H9 (cell line): ENCODE results near the gene CLEC2D. TPM values are rescaled to one million over a fixed set of nuclear protein-coding genes. Genes with fewer than 3 reads are reported as not detected.

ENCODE experiments used
- DNase-seq: peaks from one replicate; pipeline ENCODE4 v3.0.0-alpha.2; 2017
- H2AFZ ChIP-seq: one replicate; pipeline ENCODE4 v1.6.1; 2013; ENCODE audit warnings: mild to moderate bottlenecking, low read length, control low read depth, moderate library complexity
- H2AK5ac ChIP-seq: 2 replicates; pipeline ENCODE4 v1.6.1; 2013; ENCODE audit warnings: low read length, control low read depth, mixed read lengths; ENCODE audit not compliant: insufficient read length
- H2BK120ac ChIP-seq: one replicate; pipeline ENCODE4 v1.6.1; 2013; ENCODE audit warnings: low read depth, mild to moderate bottlenecking, low read length, control low read depth, inconsistent platforms; ENCODE audit not compliant: poor library complexity, severe bottlenecking
- H2BK12ac ChIP-seq: 2 replicates; pipeline ENCODE4 v1.6.1; 2013; ENCODE audit warnings: low read length, control low read depth, mixed read lengths, low read depth; ENCODE audit not compliant: insufficient read length
- H2BK15ac ChIP-seq: 2 replicates; pipeline ENCODE4 v1.6.1; 2013; ENCODE audit warnings: low read depth, low read length, control low read depth
- H2BK20ac ChIP-seq: one replicate; pipeline ENCODE4 v1.6.1; 2013; ENCODE audit warnings: low read depth, mild to moderate bottlenecking, low read length, control low read depth, inconsistent platforms; ENCODE audit not compliant: poor library complexity, severe bottlenecking
- H2BK5ac ChIP-seq: 2 replicates; pipeline ENCODE4 v1.6.1; 2013; ENCODE audit warnings: low read length, control low read depth, mixed read lengths; ENCODE audit not compliant: insufficient read length
- H3K14ac ChIP-seq: 2 replicates; pipeline ENCODE4 v1.6.1; 2013; ENCODE audit warnings: low read length, control low read depth; ENCODE audit not compliant: insufficient read depth
- H3K18ac ChIP-seq: 2 replicates; pipeline ENCODE4 v1.6.1; 2013; ENCODE audit warnings: low read depth, mild to moderate bottlenecking, mixed read lengths, low read length, control low read depth; ENCODE audit not compliant: insufficient read length
- H3K23ac ChIP-seq: 2 replicates; pipeline ENCODE4 v1.6.1; 2013; ENCODE audit warnings: low read length, control low read depth, mixed read lengths, low read depth; ENCODE audit not compliant: insufficient read length
- H3K23me2 ChIP-seq: 2 replicates; pipeline ENCODE4 v1.6.1; 2013; ENCODE audit warnings: low read depth, mild to moderate bottlenecking, mixed read lengths, low read length, control low read depth; ENCODE audit not compliant: insufficient read length, poor library complexity, severe bottlenecking
- H3K27ac ChIP-seq: 2 replicates; pipeline ENCODE4 v1.5.1; 2013; ENCODE audit warnings: low read length, control low read depth, mixed read lengths, low read depth; ENCODE audit not compliant: insufficient read length
- H3K27me3 ChIP-seq: 2 replicates; pipeline ENCODE4 v1.6.1; 2013; ENCODE audit warnings: low read length, control low read depth, inconsistent platforms; ENCODE audit not compliant: insufficient read depth
- H3K4ac ChIP-seq: 2 replicates; pipeline ENCODE4 v1.6.1; 2013; ENCODE audit warnings: low read depth, mild to moderate bottlenecking, control low read depth, inconsistent platforms, low read length, moderate library complexity
- H3K4me1 ChIP-seq: 2 replicates; pipeline ENCODE4 v1.6.1; 2013; ENCODE audit warnings: low read length, control low read depth, inconsistent platforms; ENCODE audit not compliant: insufficient read depth
- H3K4me2 ChIP-seq: 2 replicates; pipeline ENCODE4 v1.6.1; 2013; ENCODE audit warnings: low read length, control low read depth, mixed read lengths; ENCODE audit not compliant: insufficient read length, insufficient read depth
- H3K56ac ChIP-seq: 2 replicates; pipeline ENCODE4 v1.6.1; 2013; ENCODE audit warnings: low read depth, mild to moderate bottlenecking, mixed read lengths, low read length, control low read depth; ENCODE audit not compliant: insufficient read length
- H3K79me1 ChIP-seq: 2 replicates; pipeline ENCODE4 v1.6.1; 2013; ENCODE audit warnings: low read depth, mild to moderate bottlenecking, moderate library complexity, low read length, control low read depth, inconsistent platforms; ENCODE audit not compliant: insufficient read depth, poor library complexity, severe bottlenecking
- H3K79me2 ChIP-seq: 2 replicates; pipeline ENCODE4 v1.6.1; 2013; ENCODE audit warnings: low read length, control low read depth, inconsistent platforms; ENCODE audit not compliant: insufficient read depth
- H3K9ac ChIP-seq: 2 replicates; pipeline ENCODE4 v1.6.1; 2013; ENCODE audit warnings: low read length, control low read depth, mixed read lengths; ENCODE audit not compliant: insufficient read length; ENCODE audit errors: extremely low read depth
- H3K9me3 ChIP-seq: one replicate; pipeline ENCODE4 v1.6.1; 2013; ENCODE audit warnings: low read depth, low read length, inconsistent platforms; ENCODE audit not compliant: control insufficient read depth
- H3T11ph ChIP-seq: one replicate; pipeline ENCODE4 v1.6.1; 2013; ENCODE audit warnings: mild to moderate bottlenecking, low read length, control low read depth, inconsistent platforms
- H4K20me1 ChIP-seq: one replicate; pipeline ENCODE4 v1.6.1; 2013; ENCODE audit not compliant: control insufficient read depth, insufficient read length, insufficient read depth
- H4K5ac ChIP-seq: 2 replicates; pipeline ENCODE4 v1.6.1; 2013; ENCODE audit warnings: low read depth, mild to moderate bottlenecking, mixed read lengths, low read length, control low read depth; ENCODE audit not compliant: insufficient read length
- H4K8ac ChIP-seq: replicated peaks from 2 replicates; pipeline ENCODE4 v1.6.1; 2013; ENCODE audit warnings: low read length, control low read depth, mixed read lengths, low read depth; ENCODE audit not compliant: insufficient read length
- H4K91ac ChIP-seq: 2 replicates; pipeline ENCODE4 v1.6.1; 2013; ENCODE audit warnings: low read depth, mild to moderate bottlenecking, moderate library complexity, mixed read lengths, low read length, control low read depth; ENCODE audit not compliant: insufficient read length
- H3K27ac Mint-ChIP-seq, 3 experiments: 2 replicates in 2 of 3; 3 replicates in 1 of 3; pipeline ENCODE4 v1.8.0; 2020 to 2021; ENCODE audit warnings: mixed read lengths in 3 of 3, mild to moderate bottlenecking in 1 of 3, moderate library complexity in 1 of 3
- H3K27me3 Mint-ChIP-seq: 2 replicates; pipeline ENCODE4 v1.8.0; 2021; ENCODE audit warnings: low read depth, mild to moderate bottlenecking, moderate library complexity, mixed read lengths
- H3K36me3 Mint-ChIP-seq, 3 experiments: 2 replicates in 2 of 3; 3 replicates in 1 of 3; pipeline ENCODE4 v1.8.0; 2020 to 2021; ENCODE audit warnings: low read depth in 3 of 3, mixed read lengths in 3 of 3; ENCODE audit not compliant: insufficient read depth in 1 of 3
- H3K4me1 Mint-ChIP-seq, 2 experiments: 2 replicates each; pipeline ENCODE4 v1.8.0; 2020; ENCODE audit warnings: mixed read lengths in 2 of 2
- H3K4me3 Mint-ChIP-seq, 2 experiments: 2 replicates in 1 of 2; 3 replicates in 1 of 2; pipeline ENCODE4 v1.8.0; 2020 to 2021; ENCODE audit warnings: mild to moderate bottlenecking in 2 of 2, mixed read lengths in 2 of 2, moderate library complexity in 1 of 2
- H3K9me3 Mint-ChIP-seq, 2 experiments: 2 replicates in 1 of 2; 3 replicates in 1 of 2; pipeline ENCODE4 v1.8.0; 2020; ENCODE audit warnings: mild to moderate bottlenecking in 2 of 2, mixed read lengths in 2 of 2, moderate library complexity in 1 of 2
- WGBS: extraction: QIAGEN DNeasy Blood & Tissue Kit; methylation state at CpG from one replicate; pipeline ENCODE4 v1.1.7; 2013; ENCODE audit warnings: missing lambda C conversion rate, low lambda C conversion rate, mixed read lengths; ENCODE audit not compliant: insufficient read length; ENCODE audit errors: extremely low coverage; 5-methylcytosine and 5-hydroxymethylcytosine counted together
- total RNA-seq: library from RNA; stranded (reverse); gene quantifications from 2 replicates; pipeline ENCODE4 v1.2.1, GENCODE V29; 2021
- TF ChIP-seq, protein P1 (sequence below): fragments of 200-600 bp; sonication (generic); conservative IDR thresholded peaks from 3 replicates; pipeline ENCODE4 v1.8.0; 2021; ENCODE audit warnings: antibody characterized with exemption, mild to moderate bottlenecking

The CLEC2D gene
- total RNA-seq, 1 experiment from 2014 or later: 2.1 TPM

DNA sequence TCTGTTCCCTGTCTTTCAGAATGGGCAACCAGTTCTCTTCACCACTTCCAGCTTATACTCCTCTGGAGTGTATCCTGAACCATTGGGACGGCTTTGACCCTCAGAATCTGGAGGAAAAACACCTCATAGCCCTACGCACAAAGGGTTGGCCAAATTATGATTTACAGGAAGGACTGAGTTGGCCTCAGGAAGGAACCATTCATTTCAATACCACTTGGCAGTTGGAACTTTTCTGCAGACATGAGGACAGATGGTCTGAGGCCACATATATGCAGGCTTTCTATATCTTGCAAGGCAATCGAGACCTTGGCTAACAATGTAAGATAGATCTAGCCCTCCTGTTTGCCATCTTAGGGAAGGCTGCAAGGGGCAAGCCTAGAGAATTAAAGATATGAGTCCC lies 39.3 kb downstream of the CLEC2D start:
- H3K36me3 Mint-ChIP-seq: peaks cover 0 to 10% (median 5%) of the 10 kb centered on the region in 3 experiments; a peak in 4 of 7 replicates
- H3K9me3 ChIP-seq: no peaks in the 10 kb centered on the region
- H2AK5ac ChIP-seq: no peak overlapping the region
- no peak overlapping the region for H3K23ac ChIP-seq
- H4K8ac ChIP-seq: no peak overlapping the region
- H3K4me1 Mint-ChIP-seq: peaks cover 4 to 9% of the 10 kb centered on the region in 2 experiments; a peak in 3 of 4 replicates
- H3K18ac ChIP-seq: no peak overlapping the region
- H3K4me2 ChIP-seq: no peak overlapping the region
- H3K4me1 ChIP-seq: no peaks in the 10 kb centered on the region
- H3K9me3 Mint-ChIP-seq: peaks cover 13 to 14% of the 10 kb centered on the region in 2 experiments; a peak in 4 of 5 replicates
- no peak for DNase-seq
- H4K20me1 ChIP-seq: no peaks in the 10 kb centered on the region
- TF ChIP-seq, protein P1, sequence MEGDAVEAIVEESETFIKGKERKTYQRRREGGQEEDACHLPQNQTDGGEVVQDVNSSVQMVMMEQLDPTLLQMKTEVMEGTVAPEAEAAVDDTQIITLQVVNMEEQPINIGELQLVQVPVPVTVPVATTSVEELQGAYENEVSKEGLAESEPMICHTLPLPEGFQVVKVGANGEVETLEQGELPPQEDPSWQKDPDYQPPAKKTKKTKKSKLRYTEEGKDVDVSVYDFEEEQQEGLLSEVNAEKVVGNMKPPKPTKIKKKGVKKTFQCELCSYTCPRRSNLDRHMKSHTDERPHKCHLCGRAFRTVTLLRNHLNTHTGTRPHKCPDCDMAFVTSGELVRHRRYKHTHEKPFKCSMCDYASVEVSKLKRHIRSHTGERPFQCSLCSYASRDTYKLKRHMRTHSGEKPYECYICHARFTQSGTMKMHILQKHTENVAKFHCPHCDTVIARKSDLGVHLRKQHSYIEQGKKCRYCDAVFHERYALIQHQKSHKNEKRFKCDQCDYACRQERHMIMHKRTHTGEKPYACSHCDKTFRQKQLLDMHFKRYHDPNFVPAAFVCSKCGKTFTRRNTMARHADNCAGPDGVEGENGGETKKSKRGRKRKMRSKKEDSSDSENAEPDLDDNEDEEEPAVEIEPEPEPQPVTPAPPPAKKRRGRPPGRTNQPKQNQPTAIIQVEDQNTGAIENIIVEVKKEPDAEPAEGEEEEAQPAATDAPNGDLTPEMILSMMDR: no peak
- peak overlapping the region in 1 of 3 experiments; percentile 34; a peak in 1 of 7 replicates for H3K27ac Mint-ChIP-seq
- H3K14ac ChIP-seq: no peak overlapping the region
- no peak overlapping the region for H2BK120ac ChIP-seq
- no peak overlapping the region for H3K56ac ChIP-seq
- no peak overlapping the region for H2BK5ac ChIP-seq
- H3K27me3 ChIP-seq: no peaks in the 10 kb centered on the region
- H3K79me1 ChIP-seq: no peaks in the 10 kb centered on the region
- no peak overlapping the region for H3K9ac ChIP-seq
- H2BK20ac ChIP-seq: no peak overlapping the region
- WGBS: no CpG with 5 or more reads among the region's 3 CpGs
- H2AFZ ChIP-seq: no peak overlapping the region
- H3T11ph ChIP-seq: no peak overlapping the region
- no peak overlapping the region for H3K27ac ChIP-seq
- H3K4me3 Mint-ChIP-seq: no peak overlapping the region
- no peaks in the 10 kb centered on the region for H3K23me2 ChIP-seq
- no peaks in the 10 kb centered on the region for H3K79me2 ChIP-seq
- no peak overlapping the region for H3K4ac ChIP-seq
- no peaks in the 10 kb centered on the region for H3K27me3 Mint-ChIP-seq
- H4K91ac ChIP-seq: no peak overlapping the region
- H2BK15ac ChIP-seq: no peak overlapping the region
- H4K5ac ChIP-seq: no peak overlapping the region
- H2BK12ac ChIP-seq: no peak overlapping the region
